ENCODE measurements around the gene SLC45A1.

DNA sequence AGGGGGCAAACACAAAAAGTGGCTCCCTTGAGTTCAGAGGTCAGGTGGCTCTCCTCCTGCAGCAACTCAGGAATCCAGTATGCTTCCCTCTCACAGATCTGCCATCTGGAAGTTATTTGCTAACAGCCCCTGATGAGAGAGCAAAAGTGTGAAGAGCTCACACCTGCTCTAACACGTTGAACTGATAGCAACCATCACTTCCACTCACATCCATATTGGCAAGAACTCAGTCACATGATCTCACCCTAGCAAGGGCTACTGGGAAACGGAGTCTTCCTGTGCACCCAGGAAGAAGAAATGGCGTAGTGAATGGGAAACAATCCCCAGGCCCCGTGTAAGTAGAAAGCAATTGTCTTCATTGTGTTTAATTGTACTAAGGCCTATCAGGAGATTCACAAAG lies 20.7 kb upstream of the SLC45A1 start:
- TF ChIP-seq CTCF (tag by site-specific recombination; IDR thresholded peaks at IDR 0.05) (no peak), ZFP3 (tag by site-specific recombination; IDR thresholded peaks at IDR 0.05; ENCODE audit: low read depth) (no peak), SETDB1 (IDR thresholded peaks at IDR 0.05; ENCODE audit: insufficient read length, low read length) (no peak), MEIS1 (CRISPR knock-in tag; IDR thresholded peaks at IDR 0.05; ENCODE audit: borderline replicate concordance) (no peak)
- TF ChIP-seq, protein P1, sequence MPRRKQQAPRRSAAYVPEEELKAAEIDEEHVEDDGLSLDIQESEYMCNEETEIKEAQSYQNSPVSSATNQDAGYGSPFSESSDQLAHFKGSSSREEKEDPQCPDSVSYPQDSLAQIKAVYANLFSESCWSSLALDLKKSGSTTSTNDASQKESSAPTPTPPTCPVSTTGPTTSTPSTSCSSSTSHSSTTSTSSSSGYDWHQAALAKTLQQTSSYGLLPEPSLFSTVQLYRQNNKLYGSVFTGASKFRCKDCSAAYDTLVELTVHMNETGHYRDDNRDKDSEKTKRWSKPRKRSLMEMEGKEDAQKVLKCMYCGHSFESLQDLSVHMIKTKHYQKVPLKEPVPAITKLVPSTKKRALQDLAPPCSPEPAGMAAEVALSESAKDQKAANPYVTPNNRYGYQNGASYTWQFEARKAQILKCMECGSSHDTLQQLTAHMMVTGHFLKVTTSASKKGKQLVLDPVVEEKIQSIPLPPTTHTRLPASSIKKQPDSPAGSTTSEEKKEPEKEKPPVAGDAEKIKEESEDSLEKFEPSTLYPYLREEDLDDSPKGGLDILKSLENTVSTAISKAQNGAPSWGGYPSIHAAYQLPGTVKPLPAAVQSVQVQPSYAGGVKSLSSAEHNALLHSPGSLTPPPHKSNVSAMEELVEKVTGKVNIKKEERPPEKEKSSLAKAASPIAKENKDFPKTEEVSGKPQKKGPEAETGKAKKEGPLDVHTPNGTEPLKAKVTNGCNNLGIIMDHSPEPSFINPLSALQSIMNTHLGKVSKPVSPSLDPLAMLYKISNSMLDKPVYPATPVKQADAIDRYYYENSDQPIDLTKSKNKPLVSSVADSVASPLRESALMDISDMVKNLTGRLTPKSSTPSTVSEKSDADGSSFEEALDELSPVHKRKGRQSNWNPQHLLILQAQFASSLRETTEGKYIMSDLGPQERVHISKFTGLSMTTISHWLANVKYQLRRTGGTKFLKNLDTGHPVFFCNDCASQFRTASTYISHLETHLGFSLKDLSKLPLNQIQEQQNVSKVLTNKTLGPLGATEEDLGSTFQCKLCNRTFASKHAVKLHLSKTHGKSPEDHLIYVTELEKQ (tag by site-specific recombination; IDR thresholded peaks at IDR 0.05; ENCODE audit: borderline replicate concordance): no peak
- TF ChIP-seq, protein P2, sequence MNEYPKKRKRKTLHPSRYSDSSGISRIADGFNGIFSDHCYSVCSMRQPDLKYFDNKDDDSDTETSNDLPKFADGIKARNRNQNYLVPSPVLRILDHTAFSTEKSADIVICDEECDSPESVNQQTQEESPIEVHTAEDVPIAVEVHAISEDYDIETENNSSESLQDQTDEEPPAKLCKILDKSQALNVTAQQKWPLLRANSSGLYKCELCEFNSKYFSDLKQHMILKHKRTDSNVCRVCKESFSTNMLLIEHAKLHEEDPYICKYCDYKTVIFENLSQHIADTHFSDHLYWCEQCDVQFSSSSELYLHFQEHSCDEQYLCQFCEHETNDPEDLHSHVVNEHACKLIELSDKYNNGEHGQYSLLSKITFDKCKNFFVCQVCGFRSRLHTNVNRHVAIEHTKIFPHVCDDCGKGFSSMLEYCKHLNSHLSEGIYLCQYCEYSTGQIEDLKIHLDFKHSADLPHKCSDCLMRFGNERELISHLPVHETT (tag by site-specific recombination; IDR thresholded peaks at IDR 0.05): no peak
- TF ChIP-seq, protein P3, sequence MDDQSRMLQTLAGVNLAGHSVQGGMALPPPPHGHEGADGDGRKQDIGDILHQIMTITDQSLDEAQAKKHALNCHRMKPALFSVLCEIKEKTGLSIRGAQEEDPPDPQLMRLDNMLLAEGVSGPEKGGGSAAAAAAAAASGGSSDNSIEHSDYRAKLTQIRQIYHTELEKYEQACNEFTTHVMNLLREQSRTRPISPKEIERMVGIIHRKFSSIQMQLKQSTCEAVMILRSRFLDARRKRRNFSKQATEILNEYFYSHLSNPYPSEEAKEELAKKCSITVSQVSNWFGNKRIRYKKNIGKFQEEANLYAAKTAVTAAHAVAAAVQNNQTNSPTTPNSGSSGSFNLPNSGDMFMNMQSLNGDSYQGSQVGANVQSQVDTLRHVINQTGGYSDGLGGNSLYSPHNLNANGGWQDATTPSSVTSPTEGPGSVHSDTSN (CRISPR knock-in tag; IDR thresholded peaks at IDR 0.05): no peak
- TF ChIP-seq, protein P4, sequence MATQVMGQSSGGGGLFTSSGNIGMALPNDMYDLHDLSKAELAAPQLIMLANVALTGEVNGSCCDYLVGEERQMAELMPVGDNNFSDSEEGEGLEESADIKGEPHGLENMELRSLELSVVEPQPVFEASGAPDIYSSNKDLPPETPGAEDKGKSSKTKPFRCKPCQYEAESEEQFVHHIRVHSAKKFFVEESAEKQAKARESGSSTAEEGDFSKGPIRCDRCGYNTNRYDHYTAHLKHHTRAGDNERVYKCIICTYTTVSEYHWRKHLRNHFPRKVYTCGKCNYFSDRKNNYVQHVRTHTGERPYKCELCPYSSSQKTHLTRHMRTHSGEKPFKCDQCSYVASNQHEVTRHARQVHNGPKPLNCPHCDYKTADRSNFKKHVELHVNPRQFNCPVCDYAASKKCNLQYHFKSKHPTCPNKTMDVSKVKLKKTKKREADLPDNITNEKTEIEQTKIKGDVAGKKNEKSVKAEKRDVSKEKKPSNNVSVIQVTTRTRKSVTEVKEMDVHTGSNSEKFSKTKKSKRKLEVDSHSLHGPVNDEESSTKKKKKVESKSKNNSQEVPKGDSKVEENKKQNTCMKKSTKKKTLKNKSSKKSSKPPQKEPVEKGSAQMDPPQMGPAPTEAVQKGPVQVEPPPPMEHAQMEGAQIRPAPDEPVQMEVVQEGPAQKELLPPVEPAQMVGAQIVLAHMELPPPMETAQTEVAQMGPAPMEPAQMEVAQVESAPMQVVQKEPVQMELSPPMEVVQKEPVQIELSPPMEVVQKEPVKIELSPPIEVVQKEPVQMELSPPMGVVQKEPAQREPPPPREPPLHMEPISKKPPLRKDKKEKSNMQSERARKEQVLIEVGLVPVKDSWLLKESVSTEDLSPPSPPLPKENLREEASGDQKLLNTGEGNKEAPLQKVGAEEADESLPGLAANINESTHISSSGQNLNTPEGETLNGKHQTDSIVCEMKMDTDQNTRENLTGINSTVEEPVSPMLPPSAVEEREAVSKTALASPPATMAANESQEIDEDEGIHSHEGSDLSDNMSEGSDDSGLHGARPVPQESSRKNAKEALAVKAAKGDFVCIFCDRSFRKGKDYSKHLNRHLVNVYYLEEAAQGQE (tag by site-specific recombination; IDR thresholded peaks at IDR 0.05): no peak
- TF ChIP-seq, protein P5, sequence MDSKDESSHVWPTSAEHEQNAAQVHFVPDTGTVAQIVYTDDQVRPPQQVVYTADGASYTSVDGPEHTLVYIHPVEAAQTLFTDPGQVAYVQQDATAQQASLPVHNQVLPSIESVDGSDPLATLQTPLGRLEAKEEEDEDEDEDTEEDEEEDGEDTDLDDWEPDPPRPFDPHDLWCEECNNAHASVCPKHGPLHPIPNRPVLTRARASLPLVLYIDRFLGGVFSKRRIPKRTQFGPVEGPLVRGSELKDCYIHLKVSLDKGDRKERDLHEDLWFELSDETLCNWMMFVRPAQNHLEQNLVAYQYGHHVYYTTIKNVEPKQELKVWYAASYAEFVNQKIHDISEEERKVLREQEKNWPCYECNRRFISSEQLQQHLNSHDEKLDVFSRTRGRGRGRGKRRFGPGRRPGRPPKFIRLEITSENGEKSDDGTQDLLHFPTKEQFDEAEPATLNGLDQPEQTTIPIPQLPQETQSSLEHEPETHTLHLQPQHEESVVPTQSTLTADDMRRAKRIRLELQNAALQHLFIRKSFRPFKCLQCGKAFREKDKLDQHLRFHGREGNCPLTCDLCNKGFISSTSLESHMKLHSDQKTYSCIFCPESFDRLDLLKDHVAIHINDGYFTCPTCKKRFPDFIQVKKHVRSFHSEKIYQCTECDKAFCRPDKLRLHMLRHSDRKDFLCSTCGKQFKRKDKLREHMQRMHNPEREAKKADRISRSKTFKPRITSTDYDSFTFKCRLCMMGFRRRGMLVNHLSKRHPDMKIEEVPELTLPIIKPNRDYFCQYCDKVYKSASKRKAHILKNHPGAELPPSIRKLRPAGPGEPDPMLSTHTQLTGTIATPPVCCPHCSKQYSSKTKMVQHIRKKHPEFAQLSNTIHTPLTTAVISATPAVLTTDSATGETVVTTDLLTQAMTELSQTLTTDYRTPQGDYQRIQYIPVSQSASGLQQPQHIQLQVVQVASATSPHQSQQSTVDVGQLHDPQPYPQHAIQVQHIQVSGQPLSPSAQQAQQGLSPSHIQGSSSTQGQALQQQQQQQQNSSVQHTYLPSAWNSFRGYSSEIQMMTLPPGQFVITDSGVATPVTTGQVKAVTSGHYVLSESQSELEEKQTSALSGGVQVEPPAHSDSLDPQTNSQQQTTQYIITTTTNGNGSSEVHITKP (tag by site-specific recombination; IDR thresholded peaks at IDR 0.05): no peak

Data from HEK293 (cell line).